Keratinocyte (primary cell): ENCODE results near the gene PRKAG3.

ENCODE experiments used
- CTCF ChIP-seq, 3 experiments: IDR thresholded peaks in 1 of 3; conservative IDR thresholded peaks in 1 of 3; optimal IDR thresholded peaks in 1 of 3; 2 replicates in 2 of 3; 3 replicates in 1 of 3; pipeline versions ENCODE3 to v1.5.1; 2011; ENCODE audit warnings: low read length in 3 of 3, mild to moderate bottlenecking in 3 of 3, moderate library complexity in 2 of 3, control low read depth in 1 of 3, inconsistent platforms in 1 of 3; ENCODE audit not compliant: insufficient read depth in 2 of 3; ENCODE audit errors: extremely low read depth in 1 of 3
- EZH2 ChIP-seq: IDR thresholded peaks from one replicate; pipeline ENCODE4 v1.6.1; 2012; ENCODE audit warnings: inconsistent platforms, mild to moderate bottlenecking, low read length, moderate library complexity

- no peak for TF ChIP-seq EZH2
- TF ChIP-seq CTCF (optimal IDR thresholded peaks at IDR 0.05 in 1 of 3, IDR thresholded peaks at IDR 0.05 in 1 of 3, conservative IDR thresholded peaks at IDR 0.05 in 1 of 3; ENCODE audit: extremely low read depth in 1 of 3, insufficient read depth in 2 of 3, low read length in 3 of 3), result no peak
These were observed 23.9 kb upstream of the PRKAG3 start for GRCh38 chr2:218855305-218856166.
